HG03196 (cell line): Measurements from ENCODE around the gene PPP1R1C.

Source experiments
- ATAC-seq: cut with Tn5 transposase; IDR thresholded peaks from one replicate; pipeline ENCODE4 v1.9.1; 2021; ENCODE audit not compliant: unreplicated experiment

PPP1R1C gene

DNA sequence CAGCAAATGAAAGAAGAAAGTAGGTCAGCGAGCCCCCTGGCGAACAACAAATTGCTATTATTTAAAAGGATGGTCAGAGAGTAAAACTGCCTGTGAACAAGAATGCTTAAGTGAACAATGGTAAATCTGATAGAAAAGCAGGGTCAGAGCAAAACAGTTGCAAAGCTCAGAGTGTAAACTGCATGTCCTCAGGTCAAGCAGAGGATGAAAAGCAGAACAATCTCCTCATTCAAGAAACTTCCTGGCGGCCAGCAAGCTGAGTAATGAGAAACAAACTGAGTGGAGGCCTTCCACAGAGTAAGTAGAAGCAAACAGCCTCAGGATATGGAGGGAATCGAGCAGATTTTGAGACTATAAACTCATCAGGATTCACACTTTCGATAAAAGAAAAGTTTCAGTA is 117.9 kb downstream of the PPP1R1C start:
- no peak for ATAC-seq

- ATAC-seq = no peak
Measured at GRCh38 chr2:182110347-182110746, 124.7 kb downstream of the PPP1R1C start.

- no peak for ATAC-seq
Measured at GRCh38 chr2:182113334-182113733, 127.7 kb downstream of the PPP1R1C start.

GRCh38 chr2:182115258-182115657 is 129.6 kb downstream of the PPP1R1C start:
- no peak for ATAC-seq

GRCh38 chr2:182116774-182117173 is 131.1 kb downstream of the PPP1R1C start:
- ATAC-seq = no peak

- no peak for ATAC-seq
Measured at GRCh38 chr2:182117196-182117595, 131.5 kb downstream of the PPP1R1C start.

DNA sequence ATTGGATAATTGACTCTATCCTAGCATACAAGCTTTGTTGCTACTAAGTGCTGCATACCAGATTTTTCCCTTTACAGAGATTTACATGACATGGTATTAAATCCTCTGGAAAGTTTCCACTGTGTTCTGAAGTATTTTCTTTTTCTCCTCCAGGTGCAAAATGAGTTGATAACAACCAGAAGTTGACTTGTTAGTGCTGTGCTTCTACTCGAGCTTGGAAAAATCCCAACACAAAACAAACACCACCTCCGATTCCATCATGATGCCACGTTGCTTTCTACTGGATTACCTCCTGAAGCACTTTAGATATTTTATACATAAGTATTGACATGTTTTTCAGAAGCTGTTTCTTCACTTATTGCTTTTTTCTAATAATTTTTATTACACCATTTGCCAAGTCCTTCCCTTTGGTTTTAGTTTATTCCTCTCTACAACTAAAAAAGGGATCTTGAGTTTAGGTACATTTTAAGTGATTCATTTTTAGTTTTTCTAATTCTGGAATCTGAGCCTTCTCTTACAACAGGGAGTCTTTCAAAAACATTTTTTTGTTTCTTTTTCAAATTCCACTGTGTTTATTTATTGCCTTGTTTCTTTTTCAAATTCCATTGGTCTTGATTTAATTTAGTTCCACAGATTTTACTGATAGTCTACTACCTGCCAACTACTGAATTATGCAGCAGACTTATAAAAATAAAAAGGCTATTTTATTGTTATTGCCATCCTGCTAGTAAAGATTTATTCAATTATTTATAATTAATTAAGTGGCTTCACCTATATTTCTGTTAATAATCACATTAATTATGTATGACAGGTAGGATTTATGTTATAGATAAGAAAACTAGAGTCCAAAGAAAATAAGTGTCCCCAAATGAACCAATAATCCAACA is 143.4 kb downstream of the PPP1R1C start:
- no peak for ATAC-seq

- ATAC-seq = no peak
Measured at GRCh38 chr2:182132605-182133004, 147.0 kb downstream of the PPP1R1C start.

DNA sequence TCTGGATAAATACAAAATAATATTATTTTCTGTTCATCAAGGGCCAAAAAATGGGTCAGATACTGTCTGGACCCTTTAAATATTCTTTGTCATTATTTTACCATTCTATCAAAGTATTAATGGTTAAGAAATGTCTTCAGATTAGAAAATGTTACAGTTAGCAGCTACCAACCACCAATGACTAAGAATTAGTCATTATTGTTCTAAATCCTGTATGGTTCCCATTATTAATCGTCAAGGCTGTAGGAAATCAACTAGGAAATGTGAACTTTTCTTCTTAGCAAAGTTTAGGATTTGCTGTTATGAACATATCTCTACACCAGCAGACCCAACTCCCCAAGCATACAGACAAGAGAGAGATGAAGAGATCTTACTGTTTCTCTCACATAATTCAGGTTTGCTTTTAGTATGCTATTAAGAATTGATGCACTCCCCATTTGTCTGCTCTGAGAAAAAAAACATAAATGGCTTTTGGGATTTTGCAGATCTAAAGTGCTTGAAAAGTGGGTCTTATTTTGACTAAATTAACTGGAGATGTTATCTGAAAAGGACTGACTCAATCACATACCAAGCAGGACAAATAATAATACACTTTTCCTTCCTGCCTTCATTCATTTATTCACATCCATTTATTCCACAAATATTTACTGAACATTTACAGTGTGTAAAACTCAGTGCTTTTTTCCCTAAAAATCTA is 147.7 kb downstream of the PPP1R1C start:
- ATAC-seq = no peak

DNA sequence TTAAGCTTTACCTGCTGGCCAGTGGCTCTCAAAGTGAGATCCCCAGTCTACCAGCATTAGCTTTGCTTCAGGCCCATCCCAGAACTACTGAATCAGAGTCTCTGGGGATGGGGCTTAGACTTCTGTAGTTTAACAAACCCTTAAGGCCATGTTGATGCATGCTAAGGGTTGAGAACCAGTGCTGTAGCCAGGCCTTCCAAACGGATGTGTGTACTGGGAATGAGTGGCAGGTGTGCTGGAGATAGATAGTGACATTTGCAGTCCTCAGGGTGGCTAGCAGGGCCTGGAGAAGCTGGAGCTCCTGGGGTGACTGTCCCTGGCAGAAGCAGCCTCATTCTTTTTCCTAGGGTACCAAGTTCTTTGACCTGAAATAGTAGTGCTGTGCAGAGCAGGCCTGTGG is 148.5 kb downstream of the PPP1R1C start:
- no peak for ATAC-seq

DNA sequence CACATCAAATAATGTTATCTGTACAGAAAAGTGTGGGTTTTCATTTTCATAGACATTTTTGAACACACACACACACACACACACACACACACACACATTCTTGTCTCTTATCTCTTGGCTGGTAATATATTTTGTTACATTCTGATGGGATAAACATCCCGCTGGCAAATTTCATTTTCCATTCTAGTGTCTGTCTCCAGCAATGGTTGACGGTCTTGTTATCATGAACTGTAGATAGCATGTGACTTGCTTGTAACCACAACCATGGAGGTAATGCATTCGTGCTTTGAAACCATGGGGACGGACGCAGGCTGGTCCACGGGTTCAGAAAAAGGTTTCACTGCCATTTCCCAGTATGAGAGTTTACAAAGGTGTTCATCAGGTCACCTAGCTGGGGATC is 156.4 kb downstream of the PPP1R1C start:
- no peak for ATAC-seq

GRCh38 chr2:182144041-182144775 is 158.6 kb downstream of the PPP1R1C start:
- ATAC-seq = no peak

GRCh38 chr2:182144776-182145165 is 159.1 kb downstream of the PPP1R1C start:
- no peak for ATAC-seq

GRCh38 chr2:182148344-182148743 is 162.7 kb downstream of the PPP1R1C start:
- no peak for ATAC-seq

GRCh38 chr2:182163878-182164277 is 178.2 kb downstream of the PPP1R1C start:
- ATAC-seq = no peak

DNA sequence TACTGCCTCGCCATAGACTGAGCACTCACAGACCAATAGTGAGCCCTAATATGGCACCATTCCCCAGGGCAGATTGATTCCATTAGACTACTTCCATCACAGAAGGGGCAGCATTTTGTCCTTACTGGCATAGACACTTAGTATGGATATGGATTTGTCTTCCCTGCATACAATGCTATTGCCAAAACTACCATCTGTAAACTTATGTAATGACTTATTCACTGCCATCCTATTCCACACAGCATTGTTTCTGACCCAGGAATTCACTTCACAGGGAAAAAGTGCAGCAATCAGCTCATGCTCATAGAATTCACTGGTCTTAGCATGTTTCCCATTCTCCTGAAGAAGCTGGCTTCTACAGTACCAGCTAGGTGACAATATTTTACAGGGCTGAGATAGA is 179.0 kb downstream of the PPP1R1C start:
- no peak for ATAC-seq

- no peak for ATAC-seq
Measured at GRCh38 chr2:182165202-182165601, 179.5 kb downstream of the PPP1R1C start.

DNA sequence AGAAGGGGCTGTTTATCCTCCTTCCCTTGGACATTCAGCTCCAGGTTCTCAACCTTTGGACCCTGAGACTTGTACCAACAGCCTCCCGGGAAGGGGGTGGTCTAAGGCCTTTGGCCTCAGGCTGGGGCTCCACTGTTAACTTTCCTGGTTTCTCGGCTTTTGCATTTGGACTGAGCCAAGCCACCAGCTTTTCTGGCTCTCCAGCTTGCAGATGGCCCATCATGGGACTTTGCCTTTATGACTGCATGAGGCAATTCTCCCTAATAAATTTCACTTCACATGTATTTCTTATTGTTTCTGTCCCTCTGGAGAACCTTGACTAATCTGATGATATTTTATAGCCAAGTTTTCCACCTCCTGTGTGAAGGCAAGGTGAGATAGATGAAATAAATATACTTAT is 180.8 kb downstream of the PPP1R1C start:
- no peak for ATAC-seq

DNA sequence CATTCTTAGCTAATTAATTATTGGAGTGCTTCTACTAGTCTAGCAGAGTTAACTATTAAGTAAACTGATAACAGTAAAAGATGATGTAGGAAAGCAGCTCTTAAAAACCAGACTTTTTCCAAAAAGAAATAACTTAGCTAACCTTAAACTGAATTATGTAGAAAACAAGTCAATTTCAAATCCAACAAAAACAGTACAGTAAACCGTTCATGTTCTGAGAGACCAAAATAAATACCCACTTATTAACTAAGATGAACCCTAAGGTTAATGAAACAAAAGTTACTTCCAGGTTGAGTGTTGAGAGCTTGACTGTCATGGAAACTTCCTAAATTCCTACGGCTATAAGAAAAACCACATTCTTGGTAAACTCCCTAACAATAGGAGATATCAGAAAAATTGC is 181.2 kb downstream of the PPP1R1C start:
- ATAC-seq = no peak
